Right lobe of liver (tissue), 4 donors: ENCODE data around the gene NKD2.

Experiments used
- CTCF ChIP-seq, 4 donors: fragments of 200-600 bp in 3 of 4; fragments of 450-650 bp in 1 of 4; IDR thresholded peaks; one replicate each; pipeline versions ENCODE4 v1.5.1 to v1.8.0; 2016 to 2022; ENCODE audit warnings: antibody characterized with exemption in 4 of 4, mild to moderate bottlenecking in 2 of 4
- POLR2A ChIP-seq: fragments of 450-650 bp; IDR thresholded peaks from one replicate; pipeline ENCODE4 v1.6.1; 2017; ENCODE audit warnings: antibody characterized with exemption, mild to moderate bottlenecking
- donor health status: DM: no; HTN: no; CAD: no.
- donor health status: DM: no; HTN: no; CAD: no.
- donor health status: DM: no; HTN: yes; CAD: no.

- TF ChIP-seq POLR2A = no peak
- TF ChIP-seq CTCF (IDR thresholded peaks at IDR 0.05) = no peak
These were observed 43.5 kb downstream of the NKD2 start for GRCh38 chr5:1052076-1052475.
